Stimulated activated naive B cell treated with anti-CD40 and anti-IgM and Interleukin-4, amounts not matched to agents 10 μg/mL and 1 μg/mL and 100 μg/mL, for 72 hours (primary cell): Measurements from ENCODE around the gene WDPCP.
A peak's percentile ranks its signal among the peaks of the same experiment; 100 is the strongest.

Source experiments
- ATAC-seq, 2 donors: fragments of 150-1000 bp; cut with Tn5 transposase; replicated peaks; 2 replicates each; pipeline ENCODE4 v1.10.0; 2021; ENCODE audit warnings: moderate library complexity in 1 of 2
- DNase-seq: peaks from one replicate; pipeline ENCODE4 v3.0.0; 2021
- H3K27ac Mint-ChIP-seq: one replicate; pipeline ENCODE4 v1.8.0; 2022; ENCODE audit warnings: mild to moderate bottlenecking, mixed read lengths
- H3K27me3 Mint-ChIP-seq, 2 donors: one replicate each; pipeline ENCODE4 v1.8.0; 2022; ENCODE audit warnings: mixed read lengths in 2 of 2
- H3K36me3 Mint-ChIP-seq, 2 donors: one replicate each; pipeline ENCODE4 v1.8.0; 2022; ENCODE audit warnings: mixed read lengths in 2 of 2, mild to moderate bottlenecking in 1 of 2
- H3K4me1 Mint-ChIP-seq, 2 donors: one replicate each; pipeline ENCODE4 v1.8.0; 2022; ENCODE audit warnings: mixed read lengths in 2 of 2, mild to moderate bottlenecking in 1 of 2
- H3K4me3 Mint-ChIP-seq, 2 donors: one replicate each; pipeline ENCODE4 v1.8.0; 2022; ENCODE audit warnings: mild to moderate bottlenecking in 2 of 2, mixed read lengths in 2 of 2, moderate library complexity in 1 of 2
- H3K9me3 Mint-ChIP-seq, 2 donors: one replicate each; pipeline ENCODE4 v1.8.0; 2022; ENCODE audit warnings: mixed read lengths in 2 of 2, mild to moderate bottlenecking in 1 of 2

The WDPCP gene

GRCh38 chr2:63539416-63540162 lies 48.7 kb downstream of the WDPCP start:
- peaks cover 4 to 18% of the 10 kb centered on the region in 2 donors for H3K4me1 Mint-ChIP-seq
- no peak overlapping the region for H3K4me3 Mint-ChIP-seq
- peaks cover 10 to 11% of the 10 kb centered on the region in 2 donors for H3K36me3 Mint-ChIP-seq
- DNase-seq (no peak), ATAC-seq (no peak)
- no peaks in the 10 kb centered on the region for H3K27me3 Mint-ChIP-seq
- H3K27ac Mint-ChIP-seq: no peak overlapping the region
- H3K9me3 Mint-ChIP-seq: peaks cover 3 to 4% of the 10 kb centered on the region in 2 donors

DNA sequence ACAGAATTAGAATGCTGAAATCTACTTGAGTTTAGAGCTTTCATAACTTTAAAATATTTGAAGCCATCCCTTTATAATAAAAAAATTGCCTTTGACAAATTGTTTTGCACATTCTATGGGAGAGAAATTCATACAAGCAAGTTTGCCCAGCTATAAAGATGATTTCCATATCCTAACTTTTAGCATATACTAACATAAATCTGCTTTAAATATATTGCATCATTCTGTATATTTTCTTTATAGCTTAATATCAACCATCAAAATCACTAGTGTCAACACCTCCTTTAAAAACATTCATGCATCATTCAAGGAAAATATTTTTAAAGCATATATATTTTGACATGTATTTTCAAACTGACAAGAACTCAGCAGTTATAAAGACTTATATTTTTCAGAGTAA lies 49.9 kb downstream of the WDPCP start:
- H3K4me1 Mint-ChIP-seq: peaks cover 8 to 23% of the 10 kb centered on the region in 2 donors
- H3K36me3 Mint-ChIP-seq: peaks cover 12 to 13% of the 10 kb centered on the region in 2 donors
- H3K4me3 Mint-ChIP-seq: no peak overlapping the region
- ATAC-seq: no peak
- DNase-seq: no peak
- H3K9me3 Mint-ChIP-seq: peaks cover 5 to 8% of the 10 kb centered on the region in 2 donors
- H3K27ac Mint-ChIP-seq: no peak overlapping the region
- no peaks in the 10 kb centered on the region for H3K27me3 Mint-ChIP-seq

GRCh38 chr2:63537306-63537705 lies 51.0 kb downstream of the WDPCP start:
- Mint-ChIP-seq H3K36me3 (peaks cover 15 to 23% of the 10 kb centered on the region in 2 donors), H3K4me3 (no peak overlapping the region), H3K27ac (no peak overlapping the region), H3K27me3 (no peaks in the 10 kb centered on the region), H3K9me3 (peaks cover 9 to 10% of the 10 kb centered on the region in 2 donors), H3K4me1 (peaks cover 11 to 23% of the 10 kb centered on the region in 2 donors)
- ATAC-seq (no peak), DNase-seq (no peak)

- H3K9me3 Mint-ChIP-seq: peaks cover 17 to 18% of the 10 kb centered on the region in 2 donors
- H3K27me3 Mint-ChIP-seq: no peaks in the 10 kb centered on the region
- no peak overlapping the region for H3K4me3 Mint-ChIP-seq
- no peak overlapping the region for H3K27ac Mint-ChIP-seq
- H3K4me1 Mint-ChIP-seq: peaks cover 21 to 39% of the 10 kb centered on the region in 2 donors
- ATAC-seq: no peak
- no peak for DNase-seq
- H3K36me3 Mint-ChIP-seq: peaks cover 16 to 38% of the 10 kb centered on the region in 2 donors
Observed at GRCh38 chr2:63530704-63531279, 57.5 kb downstream of the WDPCP start.

GRCh38 chr2:63525905-63526304 lies 62.4 kb downstream of the WDPCP start:
- Mint-ChIP-seq H3K9me3 (peaks cover 32 to 33% of the 10 kb centered on the region in 2 donors), H3K4me3 (no peak overlapping the region), H3K4me1 (peaks cover 15 to 34% of the 10 kb centered on the region in 2 donors), H3K27me3 (no peaks in the 10 kb centered on the region), H3K27ac (no peak overlapping the region), H3K36me3 (peaks cover 28 to 50% of the 10 kb centered on the region in 2 donors)
- DNase-seq: no peak
- ATAC-seq: peak in 1 of 2 donors; percentile 33

DNA sequence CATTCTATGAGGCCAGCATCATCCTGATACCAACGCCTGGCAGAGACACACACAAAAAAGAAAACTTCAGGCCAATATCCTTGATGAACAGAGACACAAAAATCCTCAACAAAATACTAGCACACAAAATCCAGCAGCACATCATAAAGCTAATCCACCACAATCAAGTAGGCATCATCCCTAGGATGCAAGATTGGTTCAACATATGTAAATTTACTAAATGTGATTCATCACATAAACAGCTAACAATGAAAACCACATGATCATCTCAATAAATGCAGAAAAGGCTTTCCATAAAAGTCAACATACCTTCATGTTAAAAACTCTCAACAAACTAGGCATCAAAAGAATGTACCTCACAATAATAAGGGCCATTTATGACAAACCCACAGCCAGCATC lies 65.3 kb downstream of the WDPCP start:
- DNase-seq (no peak), ATAC-seq (no peak)
- no peak overlapping the region for H3K27ac Mint-ChIP-seq
- H3K4me1 Mint-ChIP-seq: peaks cover 14 to 20% of the 10 kb centered on the region in 2 donors
- H3K27me3 Mint-ChIP-seq: no peaks in the 10 kb centered on the region
- H3K36me3 Mint-ChIP-seq: peaks cover 33 to 46% of the 10 kb centered on the region in 2 donors
- H3K9me3 Mint-ChIP-seq: peaks cover 35 to 37% of the 10 kb centered on the region in 2 donors
- no peak overlapping the region for H3K4me3 Mint-ChIP-seq

- H3K9me3 Mint-ChIP-seq: peaks cover 37 to 39% of the 10 kb centered on the region in 2 donors
- no peaks in the 10 kb centered on the region for H3K27me3 Mint-ChIP-seq
- DNase-seq: no peak
- no peak for ATAC-seq
- H3K4me1 Mint-ChIP-seq: peaks cover 7 to 8% of the 10 kb centered on the region in 2 donors
- H3K36me3 Mint-ChIP-seq: peaks cover 33 to 46% of the 10 kb centered on the region in 2 donors
- no peak overlapping the region for H3K4me3 Mint-ChIP-seq
- no peak overlapping the region for H3K27ac Mint-ChIP-seq
Observed at GRCh38 chr2:63520793-63521192, 67.5 kb downstream of the WDPCP start.

DNA sequence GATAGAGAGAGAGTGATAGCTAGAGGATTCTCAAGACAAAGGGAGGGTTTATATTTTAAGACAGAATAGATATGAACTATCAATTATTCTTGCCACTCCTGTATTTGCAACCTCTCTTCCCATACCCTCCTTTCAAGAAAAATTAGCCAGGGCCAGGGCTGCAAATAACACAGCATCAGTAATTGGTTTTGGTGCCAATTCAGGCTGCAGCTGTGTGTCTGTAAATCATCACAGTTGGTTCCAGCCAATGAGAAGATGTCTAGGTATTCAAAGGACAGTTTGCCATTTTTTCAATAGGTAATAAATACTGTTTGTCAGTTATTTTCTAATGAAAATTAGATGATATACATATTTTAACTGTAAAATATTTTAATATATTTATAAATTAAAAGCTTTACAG lies 73.5 kb downstream of the WDPCP start:
- H3K27me3 Mint-ChIP-seq: no peaks in the 10 kb centered on the region
- no peak overlapping the region for H3K4me3 Mint-ChIP-seq

GRCh38 chr2:63514237-63514716 lies 74.0 kb downstream of the WDPCP start:
- no peaks in the 10 kb centered on the region for H3K27me3 Mint-ChIP-seq
- peaks cover 7 to 21% of the 10 kb centered on the region in 2 donors for H3K9me3 Mint-ChIP-seq
- DNase-seq: no peak
- H3K36me3 Mint-ChIP-seq: peaks cover 11 to 16% of the 10 kb centered on the region in 2 donors
- peaks cover 0 to under 1% of the 10 kb centered on the region in 2 donors for H3K4me1 Mint-ChIP-seq
- H3K27ac Mint-ChIP-seq: no peak overlapping the region
- no peak for ATAC-seq
- H3K4me3 Mint-ChIP-seq: no peak overlapping the region

More for the DNA sequence above, 73.5 kb downstream of the WDPCP start:
- ATAC-seq (no peak), DNase-seq (no peak)
- H3K27ac Mint-ChIP-seq: no peak overlapping the region
- no peaks in the 10 kb centered on the region for H3K4me1 Mint-ChIP-seq
- peaks cover 8 to 20% of the 10 kb centered on the region in 2 donors for H3K9me3 Mint-ChIP-seq
- peaks cover 11 to 16% of the 10 kb centered on the region in 2 donors for H3K36me3 Mint-ChIP-seq

DNA sequence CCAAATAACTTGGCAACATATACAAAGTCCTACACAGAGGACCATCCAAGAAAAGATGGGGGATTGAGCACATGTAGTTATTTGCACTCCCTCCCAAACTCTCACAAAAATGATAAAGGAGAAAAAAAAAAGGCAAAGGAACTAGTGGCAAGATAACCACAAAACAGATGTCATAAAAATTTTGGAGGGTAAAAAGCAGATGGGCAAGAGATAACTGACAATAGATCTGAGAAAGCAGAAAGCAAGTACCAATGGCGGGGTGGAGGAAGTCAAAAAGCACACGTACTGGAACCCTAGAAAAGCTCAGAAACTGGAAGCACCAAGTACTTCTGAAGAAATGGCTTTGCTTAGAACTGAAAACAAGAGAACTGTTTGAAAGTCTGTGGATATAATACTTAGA lies 82.0 kb downstream of the WDPCP start:
- Mint-ChIP-seq H3K27me3 (no peaks in the 10 kb centered on the region), H3K27ac (peak overlapping the region; percentile 49), H3K9me3 (peaks cover 11 to 25% of the 10 kb centered on the region in 2 donors)

GRCh38 chr2:63503818-63504217 lies 84.5 kb downstream of the WDPCP start:
- H3K36me3 Mint-ChIP-seq: peaks cover 8 to 17% of the 10 kb centered on the region in 2 donors
- no peak overlapping the region for H3K4me3 Mint-ChIP-seq
- H3K9me3 Mint-ChIP-seq: peaks cover 0 to 6% of the 10 kb centered on the region in 2 donors
- ATAC-seq (no peak), DNase-seq (no peak)
- no peak overlapping the region for H3K27ac Mint-ChIP-seq
- no peaks in the 10 kb centered on the region for H3K27me3 Mint-ChIP-seq
- peaks cover 14 to 19% of the 10 kb centered on the region in 2 donors for H3K4me1 Mint-ChIP-seq

More for the DNA sequence above, 82.0 kb downstream of the WDPCP start:
- no peak overlapping the region for H3K4me3 Mint-ChIP-seq
- no peak for DNase-seq
- H3K4me1 Mint-ChIP-seq: peaks cover 14 to 20% of the 10 kb centered on the region in 2 donors
- ATAC-seq: no peak
- peaks cover 20 to 32% of the 10 kb centered on the region in 2 donors for H3K36me3 Mint-ChIP-seq

- H3K27me3 Mint-ChIP-seq: no peaks in the 10 kb centered on the region
- H3K36me3 Mint-ChIP-seq: peaks cover 0 to 1% of the 10 kb centered on the region in 2 donors
- H3K9me3 Mint-ChIP-seq: no peaks in the 10 kb centered on the region
- no peak for ATAC-seq
- H3K27ac Mint-ChIP-seq: no peak overlapping the region
- H3K4me1 Mint-ChIP-seq: peaks cover 7 to 22% of the 10 kb centered on the region in 2 donors
- no peak overlapping the region for H3K4me3 Mint-ChIP-seq
- no peak for DNase-seq
Observed at GRCh38 chr2:63500398-63500797, 87.9 kb downstream of the WDPCP start.

DNA sequence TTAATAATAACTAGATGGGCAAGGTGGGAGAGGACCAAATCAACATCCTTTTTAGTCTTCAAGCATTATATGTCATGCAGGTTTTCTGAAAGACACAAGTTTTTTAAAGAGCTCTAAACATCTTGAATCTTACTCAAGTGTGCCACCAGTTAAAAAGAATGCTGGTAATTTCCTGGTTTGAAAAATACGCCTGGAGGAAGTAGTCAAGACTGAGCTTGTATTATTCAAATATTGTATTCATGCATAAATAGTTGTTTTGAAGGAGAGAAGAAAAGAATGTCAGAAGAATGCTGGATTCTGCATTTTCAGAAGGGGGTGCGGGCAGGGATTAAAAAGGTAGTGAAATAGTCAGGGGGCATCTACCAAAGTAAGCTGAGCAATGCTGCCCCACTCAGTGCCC lies 90.7 kb downstream of the WDPCP start:
- Mint-ChIP-seq H3K4me3 (no peak overlapping the region), H3K9me3 (peaks cover 0 to 3% of the 10 kb centered on the region in 2 donors)
- no peak for ATAC-seq

GRCh38 chr2:63494968-63495367 lies 93.3 kb downstream of the WDPCP start:
- Mint-ChIP-seq H3K9me3 (peaks cover 0 to 3% of the 10 kb centered on the region in 2 donors), H3K27me3 (no peaks in the 10 kb centered on the region), H3K4me3 (no peak overlapping the region), H3K36me3 (peaks cover 6 to 16% of the 10 kb centered on the region in 2 donors), H3K27ac (no peak overlapping the region), H3K4me1 (peaks cover 8 to 22% of the 10 kb centered on the region in 2 donors)
- ATAC-seq: no peak
- DNase-seq: no peak

More for the DNA sequence above, 90.7 kb downstream of the WDPCP start:
- Mint-ChIP-seq H3K27me3 (no peaks in the 10 kb centered on the region), H3K4me1 (peaks cover 8 to 22% of the 10 kb centered on the region in 2 donors), H3K27ac (no peak overlapping the region), H3K36me3 (peaks cover 4 to 5% of the 10 kb centered on the region in 2 donors)
- no peak for DNase-seq
